Measurements from ENCODE around the gene BOD1L2.

- TF ChIP-seq POLR2A (IDR thresholded peaks at IDR 0.05; ENCODE audit: low read length) (no peak), GATA1 (IDR thresholded peaks at IDR 0.05; ENCODE audit: low read depth, low read length) (no peak)
Observed at GRCh38 chr18:57125627-57126026, 21.3 kb upstream of the BOD1L2 start.
